Raji (cell line): Measurements from ENCODE around the gene ARHGAP24.

Experiments
- POLR2A ChIP-seq: IDR thresholded peaks from 2 replicates; pipeline ENCODE4 v1.6.1; 2011; ENCODE audit warnings: low read depth, low read length, control low read depth; ENCODE audit not compliant: insufficient read depth

The ARHGAP24 gene

GRCh38 chr4:85824166-85824945 lies 349.4 kb downstream of the ARHGAP24 start:
- no peak for TF ChIP-seq POLR2A

GRCh38 chr4:85826060-85826678 lies 351.2 kb downstream of the ARHGAP24 start:
- TF ChIP-seq POLR2A = no peak

GRCh38 chr4:85828027-85828890 lies 353.3 kb downstream of the ARHGAP24 start:
- TF ChIP-seq POLR2A = no peak

- no peak for TF ChIP-seq POLR2A
Observed at GRCh38 chr4:85829276-85830051, 354.5 kb downstream of the ARHGAP24 start.

- TF ChIP-seq POLR2A = no peak
Observed at GRCh38 chr4:85831647-85832046, 356.7 kb downstream of the ARHGAP24 start.

- TF ChIP-seq POLR2A = no peak
Observed at GRCh38 chr4:85833302-85833701, 358.4 kb downstream of the ARHGAP24 start.

- TF ChIP-seq POLR2A = no peak
Observed at GRCh38 chr4:85834934-85835333, 360.0 kb downstream of the ARHGAP24 start.

- no peak for TF ChIP-seq POLR2A
Observed at GRCh38 chr4:85836588-85837438, 361.9 kb downstream of the ARHGAP24 start.

GRCh38 chr4:85837439-85837733 lies 362.4 kb downstream of the ARHGAP24 start:
- no peak for TF ChIP-seq POLR2A

- no peak for TF ChIP-seq POLR2A
Observed at GRCh38 chr4:85842540-85842939, 367.6 kb downstream of the ARHGAP24 start.

GRCh38 chr4:85854546-85854945 lies 379.6 kb downstream of the ARHGAP24 start:
- TF ChIP-seq POLR2A = no peak

- no peak for TF ChIP-seq POLR2A
Observed at GRCh38 chr4:85860066-85860740, 385.3 kb downstream of the ARHGAP24 start.

GRCh38 chr4:85861064-85861765 lies 386.3 kb downstream of the ARHGAP24 start:
- no peak for TF ChIP-seq POLR2A
